ENCODE results near the gene POLA1.

- TF ChIP-seq YY1 (IDR thresholded peaks at IDR 0.05; ENCODE audit: low read depth), result no peak
- TF ChIP-seq REST (IDR thresholded peaks at IDR 0.05; ENCODE audit: low read depth), result no peak
- no peak for TF ChIP-seq EGR1 (IDR thresholded peaks at IDR 0.05)
- TF ChIP-seq RAD21 (IDR thresholded peaks at IDR 0.05; ENCODE audit: low read depth), result no peak
- no peak for TF ChIP-seq CEBPB (IDR thresholded peaks at IDR 0.05)
- TF ChIP-seq EP300 (IDR thresholded peaks at IDR 0.05; ENCODE audit: borderline replicate concordance), result no peak
- no peak for TF ChIP-seq TAF1 (IDR thresholded peaks at IDR 0.05; ENCODE audit: low read depth)
- TF ChIP-seq MAX (IDR thresholded peaks at IDR 0.05), result no peak
- no peak for TF ChIP-seq USF1 (IDR thresholded peaks at IDR 0.05)
- no peak for TF ChIP-seq TEAD4 (IDR thresholded peaks at IDR 0.05)
- no peak for TF ChIP-seq FOXM1 (IDR thresholded peaks at IDR 0.05; ENCODE audit: borderline replicate concordance, low read depth)
These were observed 291.4 kb downstream of the POLA1 start for GRCh38 chrX:24985120-24985519.

All from Ishikawa (cell line).